Middle frontal gyrus (tissue), 1 donor: Measurements from ENCODE around the gene NR1H4.
"Not testable (repeated sequence)": the region's sequence is repeated elsewhere in the genome, so short reads cannot be mapped to it uniquely, and the experiment has no call there.

ENCODE experiments used
- DNase-seq: peaks from one replicate; pipeline ENCODE4 v3.0.0-alpha.2; 2015; ENCODE audit warnings: low spot score; ENCODE audit errors: extremely low spot score

NR1H4 gene

GRCh38 chr12:100473716-100474150 is at the start of gene NR1H4:
Gene NR1H4, plus strand, starts transcription at chr12:100473866. Its CDS starts 19,458 bp downstream, at chr12:100493324.
- no peak for DNase-seq

GRCh38 chr12:100426145-100426544 is 47.5 kb upstream of the NR1H4 start:
- DNase-seq = no peak

- DNase-seq = no peak
Measured at GRCh38 chr12:100427078-100427477, 46.6 kb upstream of the NR1H4 start.

GRCh38 chr12:100430251-100430650 is 43.4 kb upstream of the NR1H4 start:
- DNase-seq = not testable (repeated sequence)

- DNase-seq = no peak
Measured at GRCh38 chr12:100433701-100434100, 40.0 kb upstream of the NR1H4 start.

- DNase-seq = no peak
Measured at GRCh38 chr12:100434177-100434576, 39.5 kb upstream of the NR1H4 start.

GRCh38 chr12:100435957-100436356 is 37.7 kb upstream of the NR1H4 start:
- DNase-seq = no peak

- DNase-seq = no peak
Measured at GRCh38 chr12:100437038-100437841, 36.4 kb upstream of the NR1H4 start.

- no peak for DNase-seq
Measured at GRCh38 chr12:100439797-100440196, 33.9 kb upstream of the NR1H4 start.

GRCh38 chr12:100442403-100442802 is 31.3 kb upstream of the NR1H4 start:
- no peak for DNase-seq

GRCh38 chr12:100443434-100443833 is 30.2 kb upstream of the NR1H4 start:
- DNase-seq = no peak

- DNase-seq = no peak
Measured at GRCh38 chr12:100445081-100445481, 28.6 kb upstream of the NR1H4 start.

- no peak for DNase-seq
Measured at GRCh38 chr12:100447381-100447780, 26.3 kb upstream of the NR1H4 start.

GRCh38 chr12:100448656-100449055 is 25.0 kb upstream of the NR1H4 start:
- DNase-seq = no peak

GRCh38 chr12:100450735-100451134 is 22.9 kb upstream of the NR1H4 start:
- no peak for DNase-seq

GRCh38 chr12:100453951-100454350 is 19.7 kb upstream of the NR1H4 start:
- DNase-seq = no peak

- no peak for DNase-seq
Measured at GRCh38 chr12:100455896-100456295, 17.8 kb upstream of the NR1H4 start.

GRCh38 chr12:100458191-100458590 is 15.5 kb upstream of the NR1H4 start:
- no peak for DNase-seq

GRCh38 chr12:100460702-100461101 is 13.0 kb upstream of the NR1H4 start:
- DNase-seq = no peak

GRCh38 chr12:100461330-100461973 is 12.2 kb upstream of the NR1H4 start:
- no peak for DNase-seq

- no peak for DNase-seq
Measured at GRCh38 chr12:100463661-100464060, 10.0 kb upstream of the NR1H4 start.

GRCh38 chr12:100464529-100464928 is 9.1 kb upstream of the NR1H4 start:
- DNase-seq = no peak

GRCh38 chr12:100468126-100468525 is 5.5 kb upstream of the NR1H4 start:
- DNase-seq = no peak
